Measurements from ENCODE around the gene SAMD4B. TPM values are rescaled to one million over a fixed set of nuclear protein-coding genes. Genes with fewer than 3 reads are reported as not detected.
A peak's percentile ranks its signal among the peaks of the same experiment; 100 is the strongest.

Gene SAMD4B
- total and polyA plus RNA-seq, 2 of the 8 experiments (the other 6 are each of a cell fraction or from before 2014, with no cell fraction given) = 137 to 158 TPM

DNA sequence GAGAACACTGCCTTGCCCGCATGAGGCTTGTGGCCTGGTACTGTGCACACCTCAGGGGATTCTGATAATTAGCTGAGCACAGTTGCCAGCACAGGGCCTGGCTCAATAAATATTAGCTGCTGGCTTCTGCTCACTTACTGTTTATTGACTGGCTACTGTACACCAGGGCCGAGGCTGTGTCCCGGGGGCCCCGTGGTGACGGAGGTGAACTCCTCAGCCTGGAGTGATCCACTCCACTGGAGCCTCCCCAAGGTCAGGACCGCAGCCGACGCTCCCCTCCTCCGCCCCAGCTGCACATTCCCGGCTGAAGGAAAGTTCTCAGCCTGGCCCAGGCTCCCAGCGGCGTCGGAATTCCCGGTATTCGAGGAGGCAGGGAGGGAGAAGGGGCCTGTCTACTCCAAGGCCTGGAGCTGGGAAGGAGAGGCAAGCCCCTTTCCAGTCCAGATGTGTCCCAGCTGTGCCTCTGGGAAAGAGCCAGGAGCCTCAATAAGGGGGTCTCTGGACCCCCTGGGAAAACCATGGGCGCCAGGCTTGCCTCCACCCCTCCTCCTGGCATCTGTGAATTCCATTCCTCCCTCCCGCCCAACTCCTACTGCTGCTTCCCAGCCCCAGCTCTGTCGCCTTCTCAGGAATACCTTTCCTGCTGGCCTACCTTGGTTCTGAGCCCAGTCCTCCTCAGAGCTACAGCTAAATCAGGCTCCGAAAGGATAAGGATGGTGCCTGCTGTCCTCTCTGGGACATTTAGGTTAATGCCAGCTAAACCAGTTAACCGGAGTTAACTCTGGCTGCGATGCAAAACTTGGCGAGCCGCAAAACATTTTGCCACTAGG is 86.3 kb downstream of the SAMD4B start (continued):
- TF ChIP-seq, protein P1, sequence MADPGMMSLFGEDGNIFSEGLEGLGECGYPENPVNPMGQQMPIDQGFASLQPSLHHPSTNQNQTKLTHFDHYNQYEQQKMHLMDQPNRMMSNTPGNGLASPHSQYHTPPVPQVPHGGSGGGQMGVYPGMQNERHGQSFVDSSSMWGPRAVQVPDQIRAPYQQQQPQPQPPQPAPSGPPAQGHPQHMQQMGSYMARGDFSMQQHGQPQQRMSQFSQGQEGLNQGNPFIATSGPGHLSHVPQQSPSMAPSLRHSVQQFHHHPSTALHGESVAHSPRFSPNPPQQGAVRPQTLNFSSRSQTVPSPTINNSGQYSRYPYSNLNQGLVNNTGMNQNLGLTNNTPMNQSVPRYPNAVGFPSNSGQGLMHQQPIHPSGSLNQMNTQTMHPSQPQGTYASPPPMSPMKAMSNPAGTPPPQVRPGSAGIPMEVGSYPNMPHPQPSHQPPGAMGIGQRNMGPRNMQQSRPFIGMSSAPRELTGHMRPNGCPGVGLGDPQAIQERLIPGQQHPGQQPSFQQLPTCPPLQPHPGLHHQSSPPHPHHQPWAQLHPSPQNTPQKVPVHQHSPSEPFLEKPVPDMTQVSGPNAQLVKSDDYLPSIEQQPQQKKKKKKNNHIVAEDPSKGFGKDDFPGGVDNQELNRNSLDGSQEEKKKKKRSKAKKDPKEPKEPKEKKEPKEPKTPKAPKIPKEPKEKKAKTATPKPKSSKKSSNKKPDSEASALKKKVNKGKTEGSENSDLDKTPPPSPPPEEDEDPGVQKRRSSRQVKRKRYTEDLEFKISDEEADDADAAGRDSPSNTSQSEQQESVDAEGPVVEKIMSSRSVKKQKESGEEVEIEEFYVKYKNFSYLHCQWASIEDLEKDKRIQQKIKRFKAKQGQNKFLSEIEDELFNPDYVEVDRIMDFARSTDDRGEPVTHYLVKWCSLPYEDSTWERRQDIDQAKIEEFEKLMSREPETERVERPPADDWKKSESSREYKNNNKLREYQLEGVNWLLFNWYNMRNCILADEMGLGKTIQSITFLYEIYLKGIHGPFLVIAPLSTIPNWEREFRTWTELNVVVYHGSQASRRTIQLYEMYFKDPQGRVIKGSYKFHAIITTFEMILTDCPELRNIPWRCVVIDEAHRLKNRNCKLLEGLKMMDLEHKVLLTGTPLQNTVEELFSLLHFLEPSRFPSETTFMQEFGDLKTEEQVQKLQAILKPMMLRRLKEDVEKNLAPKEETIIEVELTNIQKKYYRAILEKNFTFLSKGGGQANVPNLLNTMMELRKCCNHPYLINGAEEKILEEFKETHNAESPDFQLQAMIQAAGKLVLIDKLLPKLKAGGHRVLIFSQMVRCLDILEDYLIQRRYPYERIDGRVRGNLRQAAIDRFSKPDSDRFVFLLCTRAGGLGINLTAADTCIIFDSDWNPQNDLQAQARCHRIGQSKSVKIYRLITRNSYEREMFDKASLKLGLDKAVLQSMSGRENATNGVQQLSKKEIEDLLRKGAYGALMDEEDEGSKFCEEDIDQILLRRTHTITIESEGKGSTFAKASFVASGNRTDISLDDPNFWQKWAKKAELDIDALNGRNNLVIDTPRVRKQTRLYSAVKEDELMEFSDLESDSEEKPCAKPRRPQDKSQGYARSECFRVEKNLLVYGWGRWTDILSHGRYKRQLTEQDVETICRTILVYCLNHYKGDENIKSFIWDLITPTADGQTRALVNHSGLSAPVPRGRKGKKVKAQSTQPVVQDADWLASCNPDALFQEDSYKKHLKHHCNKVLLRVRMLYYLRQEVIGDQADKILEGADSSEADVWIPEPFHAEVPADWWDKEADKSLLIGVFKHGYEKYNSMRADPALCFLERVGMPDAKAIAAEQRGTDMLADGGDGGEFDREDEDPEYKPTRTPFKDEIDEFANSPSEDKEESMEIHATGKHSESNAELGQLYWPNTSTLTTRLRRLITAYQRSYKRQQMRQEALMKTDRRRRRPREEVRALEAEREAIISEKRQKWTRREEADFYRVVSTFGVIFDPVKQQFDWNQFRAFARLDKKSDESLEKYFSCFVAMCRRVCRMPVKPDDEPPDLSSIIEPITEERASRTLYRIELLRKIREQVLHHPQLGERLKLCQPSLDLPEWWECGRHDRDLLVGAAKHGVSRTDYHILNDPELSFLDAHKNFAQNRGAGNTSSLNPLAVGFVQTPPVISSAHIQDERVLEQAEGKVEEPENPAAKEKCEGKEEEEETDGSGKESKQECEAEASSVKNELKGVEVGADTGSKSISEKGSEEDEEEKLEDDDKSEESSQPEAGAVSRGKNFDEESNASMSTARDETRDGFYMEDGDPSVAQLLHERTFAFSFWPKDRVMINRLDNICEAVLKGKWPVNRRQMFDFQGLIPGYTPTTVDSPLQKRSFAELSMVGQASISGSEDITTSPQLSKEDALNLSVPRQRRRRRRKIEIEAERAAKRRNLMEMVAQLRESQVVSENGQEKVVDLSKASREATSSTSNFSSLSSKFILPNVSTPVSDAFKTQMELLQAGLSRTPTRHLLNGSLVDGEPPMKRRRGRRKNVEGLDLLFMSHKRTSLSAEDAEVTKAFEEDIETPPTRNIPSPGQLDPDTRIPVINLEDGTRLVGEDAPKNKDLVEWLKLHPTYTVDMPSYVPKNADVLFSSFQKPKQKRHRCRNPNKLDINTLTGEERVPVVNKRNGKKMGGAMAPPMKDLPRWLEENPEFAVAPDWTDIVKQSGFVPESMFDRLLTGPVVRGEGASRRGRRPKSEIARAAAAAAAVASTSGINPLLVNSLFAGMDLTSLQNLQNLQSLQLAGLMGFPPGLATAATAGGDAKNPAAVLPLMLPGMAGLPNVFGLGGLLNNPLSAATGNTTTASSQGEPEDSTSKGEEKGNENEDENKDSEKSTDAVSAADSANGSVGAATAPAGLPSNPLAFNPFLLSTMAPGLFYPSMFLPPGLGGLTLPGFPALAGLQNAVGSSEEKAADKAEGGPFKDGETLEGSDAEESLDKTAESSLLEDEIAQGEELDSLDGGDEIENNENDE (IDR thresholded peaks at IDR 0.05; ENCODE audit: insufficient replicate concordance, low read length) = no peak
- TF ChIP-seq CBX8 (IDR thresholded peaks at IDR 0.05; ENCODE audit: borderline replicate concordance, low read depth, low read length) (no peak), SIX5 (IDR thresholded peaks at IDR 0.05; ENCODE audit: low read depth, low read length) (no peak), RXRA (IDR thresholded peaks at IDR 0.05; ENCODE audit: insufficient read depth, low read depth, low read length) (no peak), HDAC2 (IDR thresholded peaks at IDR 0.05; ENCODE audit: borderline replicate concordance in 1 of 2, low read depth in 2 of 2, low read length in 2 of 2) (0 out of 4 replicates have a peak, but pooled peaks of 1 of the 2 experiments have one; percentile 12), ZNF274 (IDR thresholded peaks at IDR 0.05; ENCODE audit: borderline replicate concordance, extremely low read depth, low read length) (no peak), SAP30 (IDR thresholded peaks at IDR 0.05; ENCODE audit: insufficient read depth, insufficient replicate concordance, low read length) (no peak), HDAC6 (IDR thresholded peaks at IDR 0.05; ENCODE audit: low read depth, low read length) (no peak), SP4 (IDR thresholded peaks at IDR 0.05; ENCODE audit: low read length) (no peak), CHD1 (IDR thresholded peaks at IDR 0.05; ENCODE audit: low read depth, low read length) (no peak)

Measured in H1 (cell line).